Upper lobe of right lung (tissue), 1 donor: ENCODE data around the gene SMG7. TPM values are rescaled to one million over a fixed set of nuclear protein-coding genes. Genes with fewer than 3 reads are reported as not detected.

Source experiments
- ATAC-seq: fragments of 200-7000 bp; cut with Tn5 transposase; one replicate; pipeline ENCODE4 v1.9.1; 2020; ENCODE audit warnings: mild to moderate bottlenecking, moderate library complexity
- DNase-seq: peaks from one replicate; pipeline ENCODE4 v3.0.0-alpha.2; 2020
- H3K27ac ChIP-seq: fragments of 200-600 bp; one replicate; pipeline ENCODE4 v1.8.0; 2022
- H3K27me3 ChIP-seq: fragments of 200-600 bp; one replicate; pipeline ENCODE4 v1.8.0; 2022; ENCODE audit warnings: mild to moderate bottlenecking
- H3K36me3 ChIP-seq: fragments of 200-600 bp; one replicate; pipeline ENCODE4 v1.8.0; 2022
- H3K4me1 ChIP-seq: fragments of 200-600 bp; one replicate; pipeline ENCODE4 v1.8.0; 2022
- H3K4me3 ChIP-seq: fragments of 200-600 bp; one replicate; pipeline ENCODE4 v1.8.0; 2022; ENCODE audit warnings: mild to moderate bottlenecking
- H3K9me3 ChIP-seq: fragments of 200-600 bp; one replicate; pipeline ENCODE4 v1.8.0; 2022
- intact Hi-C: fragments of 100-400 bp; cut with DNase I; formaldehyde crosslinking; loops from one replicate; pipeline ENCODE4 v1.11.0; 2022
- total RNA-seq: library from RNA; stranded (reverse); fragmentation: NEBNext Ultra II Directional; extraction: Animal tissue kit (Norgen Biotek cat#: 25700); gene quantifications from one replicate; pipeline ENCODE4 v1.2.1, GENCODE V29; 2021
- TF ChIP-seq, protein P1 (sequence below): fragments of 200-600 bp; IDR thresholded peaks from one replicate; pipeline ENCODE4 v1.8.0; 2022; ENCODE audit warnings: antibody characterized with exemption
- donor health status: DM: no; HTN: yes; CAD: no; lungs with severe emphysema.

The SMG7 gene
- total RNA-seq, 1 donor from 2014 or later, result 65.9 TPM

- TF ChIP-seq, protein P1, sequence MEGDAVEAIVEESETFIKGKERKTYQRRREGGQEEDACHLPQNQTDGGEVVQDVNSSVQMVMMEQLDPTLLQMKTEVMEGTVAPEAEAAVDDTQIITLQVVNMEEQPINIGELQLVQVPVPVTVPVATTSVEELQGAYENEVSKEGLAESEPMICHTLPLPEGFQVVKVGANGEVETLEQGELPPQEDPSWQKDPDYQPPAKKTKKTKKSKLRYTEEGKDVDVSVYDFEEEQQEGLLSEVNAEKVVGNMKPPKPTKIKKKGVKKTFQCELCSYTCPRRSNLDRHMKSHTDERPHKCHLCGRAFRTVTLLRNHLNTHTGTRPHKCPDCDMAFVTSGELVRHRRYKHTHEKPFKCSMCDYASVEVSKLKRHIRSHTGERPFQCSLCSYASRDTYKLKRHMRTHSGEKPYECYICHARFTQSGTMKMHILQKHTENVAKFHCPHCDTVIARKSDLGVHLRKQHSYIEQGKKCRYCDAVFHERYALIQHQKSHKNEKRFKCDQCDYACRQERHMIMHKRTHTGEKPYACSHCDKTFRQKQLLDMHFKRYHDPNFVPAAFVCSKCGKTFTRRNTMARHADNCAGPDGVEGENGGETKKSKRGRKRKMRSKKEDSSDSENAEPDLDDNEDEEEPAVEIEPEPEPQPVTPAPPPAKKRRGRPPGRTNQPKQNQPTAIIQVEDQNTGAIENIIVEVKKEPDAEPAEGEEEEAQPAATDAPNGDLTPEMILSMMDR, result no peak
- intact Hi-C loops, result no loop called here
- ATAC-seq (no peak), DNase-seq (no peak)
- no peak overlapping the region for H3K27ac ChIP-seq
- H3K36me3 ChIP-seq, result peaks cover 10% of the 10 kb centered on the region
- no peaks in the 10 kb centered on the region for H3K27me3 ChIP-seq
- H3K9me3 ChIP-seq, result no peaks in the 10 kb centered on the region
- no peak overlapping the region for H3K4me3 ChIP-seq
- peaks cover 3% of the 10 kb centered on the region for H3K4me1 ChIP-seq
These were observed 98.2 kb downstream of the SMG7 start for GRCh38 chr1:183570451-183570850.

DNA sequence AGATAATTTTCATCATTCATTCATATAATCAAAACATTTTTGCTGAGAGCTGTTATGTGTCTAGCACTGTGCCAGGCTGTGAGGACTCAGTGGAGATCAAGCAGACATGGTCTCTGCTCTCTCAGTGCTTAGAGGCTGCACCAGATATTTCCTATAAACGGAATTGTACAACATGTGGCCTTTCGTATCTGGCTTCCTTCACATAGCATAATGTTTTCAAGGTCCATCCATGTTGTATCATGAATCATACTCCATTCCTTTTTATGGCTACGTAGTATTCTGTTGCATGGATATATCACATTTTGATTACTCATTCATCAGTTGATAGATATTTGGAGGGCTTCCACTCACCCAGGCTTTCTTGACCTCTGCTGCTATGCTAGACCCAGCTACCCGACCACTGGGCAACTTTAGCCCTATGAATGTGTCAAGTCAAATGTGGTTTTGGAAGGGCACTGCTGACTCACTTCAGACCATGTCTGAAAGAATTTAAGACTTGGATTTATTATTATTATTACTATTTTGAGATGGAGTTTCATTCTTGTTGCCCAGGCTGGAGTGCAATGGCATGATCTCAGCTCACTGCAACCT lies 99.5 kb downstream of the SMG7 start:
- Histone ChIP-seq H3K4me3 (no peak overlapping the region), H3K27me3 (no peaks in the 10 kb centered on the region), H3K9me3 (no peaks in the 10 kb centered on the region), H3K4me1 (peaks cover 3% of the 10 kb centered on the region), H3K27ac (no peak overlapping the region), H3K36me3 (peaks cover 10% of the 10 kb centered on the region)
- no peak for DNase-seq
- TF ChIP-seq, protein P1, result no peak
- intact Hi-C loops, result no loop called here
- no peak for ATAC-seq

GRCh38 chr1:183572721-183573120 lies 100.4 kb downstream of the SMG7 start:
- ATAC-seq (no peak), DNase-seq (no peak)
- Histone ChIP-seq H3K36me3 (peaks cover 10% of the 10 kb centered on the region), H3K4me1 (no peaks in the 10 kb centered on the region), H3K27ac (no peak overlapping the region), H3K9me3 (no peaks in the 10 kb centered on the region), H3K4me3 (no peak overlapping the region), H3K27me3 (no peaks in the 10 kb centered on the region)
- intact Hi-C loops, result no loop called here
- TF ChIP-seq, protein P1, result no peak

- Histone ChIP-seq H3K4me1 (peaks cover 12% of the 10 kb centered on the region), H3K4me3 (no peak overlapping the region), H3K9me3 (no peaks in the 10 kb centered on the region), H3K27me3 (no peaks in the 10 kb centered on the region), H3K27ac (no peak overlapping the region), H3K36me3 (peaks cover 10% of the 10 kb centered on the region)
- TF ChIP-seq, protein P1, result no peak
- ATAC-seq (no peak), DNase-seq (no peak)
- intact Hi-C loops, result no loop called here
These were observed 103.3 kb downstream of the SMG7 start for GRCh38 chr1:183575606-183576005.

- TF ChIP-seq, protein P1, result no peak
These were observed 104.2 kb downstream of the SMG7 start for GRCh38 chr1:183576537-183576936.

More at GRCh38 chr1:183576537-183576936, 104.2 kb downstream of the SMG7 start:
- H3K36me3 ChIP-seq, result peaks cover 10% of the 10 kb centered on the region
- no peak for DNase-seq
- no peak overlapping the region for H3K4me3 ChIP-seq
- no peaks in the 10 kb centered on the region for H3K27me3 ChIP-seq
- H3K27ac ChIP-seq, result no peak overlapping the region
- peaks cover 12% of the 10 kb centered on the region for H3K4me1 ChIP-seq
- H3K9me3 ChIP-seq, result no peaks in the 10 kb centered on the region
- intact Hi-C loops, result no loop called here
- ATAC-seq, result no peak
